SK-N-SH treated with all-trans-retinoic acid at 6 μM for 48 hours (cell line): ENCODE data around the gene CABP4.
A peak's percentile ranks its signal among the peaks of the same experiment; 100 is the strongest.
"Not testable (repeated sequence)": the region's sequence is repeated elsewhere in the genome, so short reads cannot be mapped to it uniquely, and the experiment has no call there.

Experiments
- ATAC-seq: fragments of 200-7000 bp; cut with Tn5 transposase; 3 replicates; pipeline ENCODE4 v1.9.1; 2020; ENCODE audit warnings: mild to moderate bottlenecking, moderate library complexity
- ARNTL ChIP-seq: fragments of 450-650 bp; formaldehyde crosslinking; IDR thresholded peaks from 2 replicates; pipeline ENCODE4 v1.5.0; 2020; ENCODE audit warnings: low read depth, mild to moderate bottlenecking, moderate library complexity, borderline replicate concordance
- BACH2 ChIP-seq: fragments of 250-450 bp; sonication (Bioruptor Pico); IDR thresholded peaks from 2 replicates; pipeline ENCODE4 v1.9.0; 2021; ENCODE audit warnings: mild to moderate bottlenecking, borderline replicate concordance
- ESRRG ChIP-seq: fragments of 250-450 bp; sonication (Bioruptor Pico); IDR thresholded peaks from 2 replicates; pipeline ENCODE4 v1.6.1; 2021; ENCODE audit warnings: mild to moderate bottlenecking
- GLIS3 ChIP-seq: fragments of 250-450 bp; sonication (Bioruptor Pico); IDR thresholded peaks from 2 replicates; pipeline ENCODE4 v1.5.0; 2020; ENCODE audit warnings: mild to moderate bottlenecking, moderate library complexity
- OSR1 ChIP-seq: fragments of 250-450 bp; sonication (Bioruptor Pico); IDR thresholded peaks from 2 replicates; pipeline ENCODE4 v1.8.0; 2022; ENCODE audit warnings: moderate library complexity, mild to moderate bottlenecking, inconsistent platforms
- PPARA ChIP-seq: fragments of 250-450 bp; sonication (Bioruptor Pico); IDR thresholded peaks from 2 replicates; pipeline ENCODE4 v1.5.0; 2020; ENCODE audit warnings: mild to moderate bottlenecking, borderline replicate concordance
- SNAI2 ChIP-seq: fragments of 250-450 bp; sonication (Bioruptor Pico); IDR thresholded peaks from 2 replicates; pipeline ENCODE4 v1.5.0; 2020; ENCODE audit warnings: mild to moderate bottlenecking, moderate library complexity
- TCF4 ChIP-seq: fragments of 250-450 bp; sonication (Bioruptor Pico); IDR thresholded peaks from 2 replicates; pipeline ENCODE4 v1.8.0; 2021; ENCODE audit warnings: mild to moderate bottlenecking, moderate library complexity, borderline replicate concordance
- ZC3H10 ChIP-seq: fragments of 250-450 bp; sonication (Bioruptor Pico); IDR thresholded peaks from 2 replicates; pipeline ENCODE4 v1.5.1; 2021; ENCODE audit warnings: mild to moderate bottlenecking, moderate library complexity
- ZFP3 ChIP-seq: fragments of 250-450 bp; sonication (Bioruptor Pico); IDR thresholded peaks from 2 replicates; pipeline ENCODE4 v1.5.0; 2020; ENCODE audit warnings: mild to moderate bottlenecking, moderate library complexity
- ZFP30 ChIP-seq: fragments of 450-650 bp; formaldehyde crosslinking; IDR thresholded peaks from 2 replicates; pipeline ENCODE4 v1.5.0; 2022; ENCODE audit warnings: mild to moderate bottlenecking, moderate library complexity
- ZNF565 ChIP-seq: fragments of 450-650 bp; formaldehyde crosslinking; conservative IDR thresholded peaks from 2 replicates; pipeline ENCODE4 v1.5.0; 2020; ENCODE audit warnings: low read depth, mild to moderate bottlenecking, moderate library complexity
- ZNF70 ChIP-seq: fragments of 450-650 bp; formaldehyde crosslinking; IDR thresholded peaks from 2 replicates; pipeline ENCODE4 v1.5.0; 2020; ENCODE audit warnings: mild to moderate bottlenecking, moderate library complexity
- ZNF8 ChIP-seq: fragments of 450-650 bp; formaldehyde crosslinking; IDR thresholded peaks from 2 replicates; pipeline ENCODE4 v1.5.0; 2020; ENCODE audit warnings: mild to moderate bottlenecking, moderate library complexity
- TF ChIP-seq, protein P1 (sequence below): fragments of 250-450 bp; sonication (Bioruptor Pico); IDR thresholded peaks from 2 replicates; pipeline ENCODE4 v1.5.1; 2020; ENCODE audit warnings: low read depth, mild to moderate bottlenecking, moderate library complexity
- TF ChIP-seq, protein P2 (sequence below): fragments of 250-450 bp; sonication (Bioruptor Pico); IDR thresholded peaks from 2 replicates; pipeline ENCODE4 v1.8.0; 2021; ENCODE audit warnings: low read depth, mild to moderate bottlenecking, moderate library complexity, borderline replicate concordance
- TF ChIP-seq, protein P3 (sequence below): fragments of 250-450 bp; sonication (Bioruptor Pico); IDR thresholded peaks from 2 replicates; pipeline ENCODE4 v1.5.0; 2020; ENCODE audit warnings: mild to moderate bottlenecking, moderate library complexity

CABP4 gene

GRCh38 chr11:67468759-67469507, 13.8 kb downstream of the CABP4 start, which contains the start of gene TMEM134:
TSS of gene TMEM134 (minus strand) at chr11:67469251. CDS start at chr11:67469192, 59 bp downstream.
- TF ChIP-seq ESRRG: no peak
- TF ChIP-seq ZFP30 (CRISPR knock-in tag): no peak
- no peak for TF ChIP-seq ZNF565
- TF ChIP-seq, protein P1, sequence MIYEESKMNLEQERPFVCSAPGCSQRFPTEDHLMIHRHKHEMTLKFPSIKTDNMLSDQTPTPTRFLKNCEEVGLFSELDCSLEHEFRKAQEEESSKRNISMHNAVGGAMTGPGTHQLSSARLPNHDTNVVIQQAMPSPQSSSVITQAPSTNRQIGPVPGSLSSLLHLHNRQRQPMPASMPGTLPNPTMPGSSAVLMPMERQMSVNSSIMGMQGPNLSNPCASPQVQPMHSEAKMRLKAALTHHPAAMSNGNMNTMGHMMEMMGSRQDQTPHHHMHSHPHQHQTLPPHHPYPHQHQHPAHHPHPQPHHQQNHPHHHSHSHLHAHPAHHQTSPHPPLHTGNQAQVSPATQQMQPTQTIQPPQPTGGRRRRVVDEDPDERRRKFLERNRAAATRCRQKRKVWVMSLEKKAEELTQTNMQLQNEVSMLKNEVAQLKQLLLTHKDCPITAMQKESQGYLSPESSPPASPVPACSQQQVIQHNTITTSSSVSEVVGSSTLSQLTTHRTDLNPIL (CRISPR knock-in tag): no peak
- TF ChIP-seq, protein P2, sequence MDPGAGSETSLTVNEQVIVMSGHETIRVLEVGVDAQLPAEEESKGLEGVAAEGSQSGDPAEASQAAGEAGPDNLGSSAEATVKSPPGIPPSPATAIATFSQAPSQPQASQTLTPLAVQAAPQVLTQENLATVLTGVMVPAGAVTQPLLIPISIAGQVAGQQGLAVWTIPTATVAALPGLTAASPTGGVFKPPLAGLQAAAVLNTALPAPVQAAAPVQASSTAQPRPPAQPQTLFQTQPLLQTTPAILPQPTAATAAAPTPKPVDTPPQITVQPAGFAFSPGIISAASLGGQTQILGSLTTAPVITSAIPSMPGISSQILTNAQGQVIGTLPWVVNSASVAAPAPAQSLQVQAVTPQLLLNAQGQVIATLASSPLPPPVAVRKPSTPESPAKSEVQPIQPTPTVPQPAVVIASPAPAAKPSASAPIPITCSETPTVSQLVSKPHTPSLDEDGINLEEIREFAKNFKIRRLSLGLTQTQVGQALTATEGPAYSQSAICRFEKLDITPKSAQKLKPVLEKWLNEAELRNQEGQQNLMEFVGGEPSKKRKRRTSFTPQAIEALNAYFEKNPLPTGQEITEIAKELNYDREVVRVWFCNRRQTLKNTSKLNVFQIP (CRISPR knock-in tag): no peak
- TF ChIP-seq OSR1 (CRISPR knock-in tag): no peak
- TF ChIP-seq, all 23 proteins: peak for 0
- peak; percentile 80 for ATAC-seq

GRCh38 chr11:67469508-67469811, 14.3 kb downstream of the CABP4 start:
- TF ChIP-seq ESRRG (0 out of 2 replicates have a peak, but pooled peaks have one; percentile 18), ARNTL (CRISPR knock-in tag) (no peak)
- TF ChIP-seq, all 23 proteins: peak for 1
- no peak for ATAC-seq

GRCh38 chr11:67470337-67471002, 15.3 kb downstream of the CABP4 start:
- TF ChIP-seq ESRRG: no peak
- TF ChIP-seq ZNF8 (CRISPR knock-in tag): no peak
- no peak for TF ChIP-seq BACH2
- no peak for TF ChIP-seq ZNF565
- no peak for TF ChIP-seq ZC3H10 (CRISPR knock-in tag)
- TF ChIP-seq PPARA (CRISPR knock-in tag): no peak
- no peak for TF ChIP-seq TCF4 (CRISPR knock-in tag)
- TF ChIP-seq, protein P1 (CRISPR knock-in tag): no peak
- TF ChIP-seq, protein P3, sequence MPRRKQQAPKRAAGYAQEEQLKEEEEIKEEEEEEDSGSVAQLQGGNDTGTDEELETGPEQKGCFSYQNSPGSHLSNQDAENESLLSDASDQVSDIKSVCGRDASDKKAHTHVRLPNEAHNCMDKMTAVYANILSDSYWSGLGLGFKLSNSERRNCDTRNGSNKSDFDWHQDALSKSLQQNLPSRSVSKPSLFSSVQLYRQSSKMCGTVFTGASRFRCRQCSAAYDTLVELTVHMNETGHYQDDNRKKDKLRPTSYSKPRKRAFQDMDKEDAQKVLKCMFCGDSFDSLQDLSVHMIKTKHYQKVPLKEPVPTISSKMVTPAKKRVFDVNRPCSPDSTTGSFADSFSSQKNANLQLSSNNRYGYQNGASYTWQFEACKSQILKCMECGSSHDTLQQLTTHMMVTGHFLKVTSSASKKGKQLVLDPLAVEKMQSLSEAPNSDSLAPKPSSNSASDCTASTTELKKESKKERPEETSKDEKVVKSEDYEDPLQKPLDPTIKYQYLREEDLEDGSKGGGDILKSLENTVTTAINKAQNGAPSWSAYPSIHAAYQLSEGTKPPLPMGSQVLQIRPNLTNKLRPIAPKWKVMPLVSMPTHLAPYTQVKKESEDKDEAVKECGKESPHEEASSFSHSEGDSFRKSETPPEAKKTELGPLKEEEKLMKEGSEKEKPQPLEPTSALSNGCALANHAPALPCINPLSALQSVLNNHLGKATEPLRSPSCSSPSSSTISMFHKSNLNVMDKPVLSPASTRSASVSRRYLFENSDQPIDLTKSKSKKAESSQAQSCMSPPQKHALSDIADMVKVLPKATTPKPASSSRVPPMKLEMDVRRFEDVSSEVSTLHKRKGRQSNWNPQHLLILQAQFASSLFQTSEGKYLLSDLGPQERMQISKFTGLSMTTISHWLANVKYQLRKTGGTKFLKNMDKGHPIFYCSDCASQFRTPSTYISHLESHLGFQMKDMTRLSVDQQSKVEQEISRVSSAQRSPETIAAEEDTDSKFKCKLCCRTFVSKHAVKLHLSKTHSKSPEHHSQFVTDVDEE (CRISPR knock-in tag): no peak
- TF ChIP-seq ARNTL (CRISPR knock-in tag): no peak
- no peak for TF ChIP-seq ZFP3 (CRISPR knock-in tag)
- TF ChIP-seq ZNF70 (CRISPR knock-in tag): no peak
- TF ChIP-seq SNAI2 (CRISPR knock-in tag): no peak
- TF ChIP-seq, all 23 proteins: peak for 0
- ATAC-seq: no peak

DNA sequence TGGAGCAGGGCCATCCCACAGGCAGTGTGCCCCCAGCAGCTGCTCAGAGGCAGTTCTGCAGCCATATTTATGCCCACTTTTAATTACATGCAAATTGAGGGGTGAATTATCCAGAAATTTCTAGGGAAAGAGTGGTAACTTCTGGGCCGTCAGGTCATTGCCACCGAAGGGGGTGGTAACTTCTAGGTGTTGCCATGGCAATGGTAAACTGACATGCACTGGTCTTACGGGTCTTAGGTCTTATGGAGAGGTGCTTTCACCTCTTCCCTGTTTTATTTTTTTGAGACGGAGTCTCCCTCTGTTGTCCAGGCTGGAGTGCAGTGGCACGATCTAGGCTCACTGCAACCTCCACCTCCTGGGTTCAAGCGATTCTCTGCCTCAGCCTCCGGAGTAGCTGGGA, 17.7 kb downstream of the CABP4 start:
- TF ChIP-seq, protein P3 (CRISPR knock-in tag): no peak
- TF ChIP-seq, protein P2 (CRISPR knock-in tag): no peak
- no peak for TF ChIP-seq GLIS3 (CRISPR knock-in tag)
- no peak for TF ChIP-seq ZFP3 (CRISPR knock-in tag)
- no peak for TF ChIP-seq ESRRG
- TF ChIP-seq ZFP30 (CRISPR knock-in tag): no peak
- no peak for ATAC-seq

GRCh38 chr11:67476692-67477091, 21.5 kb downstream of the CABP4 start:
- not testable (repeated sequence) for ATAC-seq

- ATAC-seq: not testable (repeated sequence)
These were observed 22.3 kb downstream of the CABP4 start for GRCh38 chr11:67477344-67478050.
